Testis (tissue), 3 donors: ENCODE data around the gene PKD2L2. TPM values are rescaled to one million over a fixed set of nuclear protein-coding genes. Genes with fewer than 3 reads are reported as not detected.

Experiments used
- DNase-seq: peaks from one replicate; pipeline ENCODE4 v3.0.0-alpha.2; 2019
- H3K27ac ChIP-seq, 2 donors: fragments of 200-600 bp; sonication (generic); one replicate each; pipeline ENCODE4 v1.5.1; 2019
- H3K27me3 ChIP-seq: fragments of 200-600 bp; sonication (generic); one replicate; pipeline ENCODE4 v1.5.1; 2019
- H3K36me3 ChIP-seq: fragments of 200-600 bp; sonication (generic); one replicate; pipeline ENCODE4 v1.5.1; 2017; ENCODE audit warnings: low read depth; ENCODE audit errors: missing control alignments
- H3K4me1 ChIP-seq: fragments of 200-600 bp; sonication (generic); one replicate; pipeline ENCODE4 v1.5.1; 2019
- H3K4me3 ChIP-seq, 2 donors: fragments of 200-600 bp; sonication (generic); one replicate each; pipeline ENCODE4 v1.5.1; 2017 to 2019
- H3K9me3 ChIP-seq: fragments of 200-600 bp; sonication (generic); one replicate; pipeline ENCODE4 v1.5.1; 2017
- CTCF ChIP-seq, 3 experiments: fragments of 450-650 bp in 2 of 3; fragments of 200-600 bp in 1 of 3; sonication (generic) in 1 of 3; IDR thresholded peaks; one replicate each; pipeline ENCODE4 v1.5.1; 2016 to 2019; ENCODE audit warnings: antibody characterized with exemption in 3 of 3, mild to moderate bottlenecking in 2 of 3, moderate library complexity in 1 of 3
- POLR2A ChIP-seq: fragments of 450-650 bp; IDR thresholded peaks from one replicate; pipeline ENCODE4 v1.6.1; 2017; ENCODE audit warnings: antibody characterized with exemption, mild to moderate bottlenecking, moderate library complexity
- WGBS, 2 donors: methylation state at CpG; one replicate each; pipeline ENCODE4 v1.1.5; 2018; 5-methylcytosine and 5-hydroxymethylcytosine counted together
- intact Hi-C: fragments of 100-400 bp; cut with DNase I; formaldehyde crosslinking; loops from one replicate; pipeline ENCODE4 v1.15.1; 2023; ENCODE audit warnings: low total_unique reads
- polyA plus RNA-seq: library from polyadenylated mRNA; stranded (reverse); fragments of 350-450 nt; fragmentation: Illumina TruSeq; extraction: RNeasy Lipid Tissue Mini Kit (QIAGEN cat#74804); gene quantifications from one replicate; pipeline ENCODE4 v1.2.3, GENCODE V29; 2014; ENCODE audit warnings: low read depth, low replicate concordance; ENCODE audit not compliant: insufficient read depth
- total RNA-seq, 2 donors: library from RNA; depleted of rRNA; stranded (reverse); fragments of >200 nt; gene quantifications; one replicate each; pipeline ENCODE4 v1.2.3, GENCODE V29; 2016

The PKD2L2 gene
- total and polyA plus RNA-seq, 3 donors from 2014 or later = 2.0 to 23.4 (median 7.4) TPM

DNA sequence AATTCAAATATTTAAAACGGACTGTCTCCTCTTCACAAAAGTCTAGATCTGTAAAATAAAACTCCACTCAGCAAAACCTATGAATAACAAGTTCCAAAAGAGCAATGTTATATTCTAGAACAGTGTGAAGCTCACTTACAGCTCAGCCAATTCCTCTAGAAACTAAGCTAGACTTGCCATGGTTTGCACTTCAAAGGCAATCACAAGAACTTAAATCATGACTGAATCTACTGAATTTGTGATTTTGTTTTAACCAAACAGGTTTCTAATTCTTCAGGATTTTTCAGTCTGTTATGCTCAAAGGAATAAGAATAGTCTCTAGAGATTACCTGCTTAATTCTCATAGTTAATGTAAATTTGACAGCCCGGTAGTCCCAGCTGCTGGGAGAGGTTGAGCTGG, 1.4 kb upstream of the PKD2L2 start:
- WGBS, 2 donors = 55 to 57% methylated on average over 2 of the region's 2 CpGs
- Histone ChIP-seq H3K27me3 (no peaks in the 10 kb centered on the region), H3K4me1 (peaks cover 14% of the 10 kb centered on the region), H3K27ac (peak overlapping the region; percentile 89), H3K9me3 (no peaks in the 10 kb centered on the region), H3K4me3 (peak overlapping the region in 1 of 2 donors; percentile 60), H3K36me3 (no peaks in the 10 kb centered on the region)
- DNase-seq = no peak
- TF ChIP-seq CTCF (IDR thresholded peaks at IDR 0.05) (no peak), POLR2A (no peak)
- intact Hi-C loops = no loop called here

- H3K27me3 ChIP-seq = no peaks in the 10 kb centered on the region
- no peak for DNase-seq
- H3K9me3 ChIP-seq = no peaks in the 10 kb centered on the region
- TF ChIP-seq POLR2A = no peak
- TF ChIP-seq CTCF (IDR thresholded peaks at IDR 0.05) = no peak
- WGBS, 2 donors = 22 to 29% methylated on average over 7 of the region's 7 CpGs
- intact Hi-C loops = no loop called here
- H3K4me1 ChIP-seq = peaks cover 14% of the 10 kb centered on the region
- peak overlapping the region; percentile 89 for H3K27ac ChIP-seq
- no peaks in the 10 kb centered on the region for H3K36me3 ChIP-seq
- H3K4me3 ChIP-seq = peak overlapping the region; percentile 60 to 75
Measured at GRCh38 chr5:137888466-137888862, 793 bp upstream of the PKD2L2 start.

GRCh38 chr5:137890845-137891244, 1.6 kb downstream of the PKD2L2 start:
- Histone ChIP-seq H3K27me3 (no peaks in the 10 kb centered on the region), H3K36me3 (no peaks in the 10 kb centered on the region), H3K4me1 (peaks cover 14% of the 10 kb centered on the region), H3K9me3 (no peaks in the 10 kb centered on the region), H3K4me3 (no peak overlapping the region), H3K27ac (no peak overlapping the region)
- no peak for DNase-seq
- intact Hi-C loops = no loop called here
- TF ChIP-seq POLR2A (no peak), CTCF (IDR thresholded peaks at IDR 0.05) (no peak)
- WGBS, 2 donors = 80 to 84% methylated on average over 1 of the region's 1 CpG

GRCh38 chr5:137891849-137892248, 2.6 kb downstream of the PKD2L2 start:
- no peak overlapping the region for H3K27ac ChIP-seq
- intact Hi-C loops = no loop called here
- TF ChIP-seq POLR2A (no peak), CTCF (IDR thresholded peaks at IDR 0.05) (peak in 2 of 3 experiments; percentile 12 to 27)
- peaks cover 7% of the 10 kb centered on the region for H3K4me1 ChIP-seq
- no peaks in the 10 kb centered on the region for H3K9me3 ChIP-seq
- WGBS, 2 donors = 89 to 98% methylated on average over 3 of the region's 3 CpGs
- H3K36me3 ChIP-seq = no peaks in the 10 kb centered on the region
- H3K27me3 ChIP-seq = no peaks in the 10 kb centered on the region
- no peak overlapping the region for H3K4me3 ChIP-seq
- DNase-seq = no peak

- intact Hi-C loops = no loop called here
- no peaks in the 10 kb centered on the region for H3K36me3 ChIP-seq
- peaks cover 4% of the 10 kb centered on the region for H3K4me1 ChIP-seq
- DNase-seq = no peak
- H3K27ac ChIP-seq = no peak overlapping the region
- no peak for TF ChIP-seq CTCF (IDR thresholded peaks at IDR 0.05)
- no peak for TF ChIP-seq POLR2A
- H3K9me3 ChIP-seq = no peaks in the 10 kb centered on the region
- no peaks in the 10 kb centered on the region for H3K27me3 ChIP-seq
- H3K4me3 ChIP-seq = no peak overlapping the region
Measured at GRCh38 chr5:137894586-137894985, 5.3 kb downstream of the PKD2L2 start.
